ENCODE data around the gene SF1.

GRCh38 chr11:64726867-64727530, 51.3 kb downstream of the SF1 start:
- TF ChIP-seq TAF1 (IDR thresholded peaks at IDR 0.05; ENCODE audit: borderline replicate concordance, low read depth, low read length), result no peak
- no peak for TF ChIP-seq POLR2A (IDR thresholded peaks at IDR 0.05; ENCODE audit: low read depth, low read length)
- no peak for TF ChIP-seq POLR2AphosphoS5 (IDR thresholded peaks at IDR 0.05; ENCODE audit: low read depth, low read length)

All from GM12892 (cell line).